Osteoblast (primary cell): ENCODE measurements around the gene RGS19. TPM values are rescaled to one million over a fixed set of nuclear protein-coding genes. Genes with fewer than 3 reads are reported as not detected.
"Not testable (repeated sequence)": the region's sequence is repeated elsewhere in the genome, so short reads cannot be mapped to it uniquely, and the experiment has no call there.

Source experiments
- DNase-seq: peaks from one replicate; pipeline ENCODE4 v3.0.0; 2011; ENCODE audit warnings: low spot score, mixed read lengths; ENCODE audit not compliant: insufficient read length; ENCODE audit errors: missing footprints
- H2AFZ ChIP-seq: 2 replicates; pipeline ENCODE4 v1.6.0; 2011; ENCODE audit warnings: mild to moderate bottlenecking, low read length
- H3K27ac ChIP-seq: 2 replicates; pipeline ENCODE4 v1.5.1; 2011; ENCODE audit warnings: mild to moderate bottlenecking, low read depth, low read length, moderate library complexity
- H3K27me3 ChIP-seq: 2 replicates; pipeline ENCODE4 v1.6.0; 2012; ENCODE audit warnings: mild to moderate bottlenecking, control low read depth, inconsistent platforms, low read length, moderate library complexity; ENCODE audit not compliant: insufficient read depth
- H3K36me3 ChIP-seq: 2 replicates; pipeline ENCODE4 v1.5.1; 2011; ENCODE audit warnings: mild to moderate bottlenecking, low read length, control low read depth, moderate library complexity; ENCODE audit not compliant: insufficient read depth
- H3K4me1 ChIP-seq: 2 replicates; pipeline ENCODE4 v1.5.1; 2011; ENCODE audit warnings: mild to moderate bottlenecking, low read length, control low read depth, moderate library complexity; ENCODE audit not compliant: insufficient read depth
- H3K4me2 ChIP-seq: 2 replicates; pipeline ENCODE4 v1.6.0; 2011; ENCODE audit warnings: mild to moderate bottlenecking, low read length; ENCODE audit not compliant: insufficient read depth
- H3K4me3 ChIP-seq: fragments of 200-600 bp; sonication (generic); 3 replicates; pipeline ENCODE4 v1.5.1; 2012; ENCODE audit warnings: mild to moderate bottlenecking, low read length, inconsistent platforms; ENCODE audit not compliant: insufficient read depth
- H3K79me2 ChIP-seq: 2 replicates; pipeline ENCODE4 v1.6.0; 2012; ENCODE audit warnings: mild to moderate bottlenecking, low read length, control low read depth, inconsistent platforms; ENCODE audit not compliant: insufficient read depth
- H3K9me3 ChIP-seq: 2 replicates; pipeline ENCODE4 v1.5.1; 2011; ENCODE audit warnings: low read depth, low read length, control low read depth
- H4K20me1 ChIP-seq: 2 replicates; pipeline ENCODE4 v1.6.0; 2012; ENCODE audit warnings: mild to moderate bottlenecking, low read length, control low read depth; ENCODE audit not compliant: insufficient read depth
- CTCF ChIP-seq: IDR thresholded peaks from 2 replicates; pipeline ENCODE4 v1.5.1; 2011; ENCODE audit warnings: mild to moderate bottlenecking, low read depth, low read length, moderate library complexity; ENCODE audit errors: extremely low read depth
- total RNA-seq: library from RNA; depleted of rRNA; stranded (reverse); fragments of >200 nt; gene quantifications from 2 replicates; pipeline ENCODE4 v1.2.3, GENCODE V29; 2012

RGS19 gene
- total RNA-seq, 1 donor: 6.9 TPM

GRCh38 chr20:64091770-64092169 lies 12.5 kb upstream of the RGS19 start:
- H3K9me3 ChIP-seq: no peaks in the 10 kb centered on the region
- no peak overlapping the region for H3K27ac ChIP-seq
- H3K4me2 ChIP-seq: no peak overlapping the region
- no peak overlapping the region for H2AFZ ChIP-seq
- H3K36me3 ChIP-seq: no peaks in the 10 kb centered on the region
- no peaks in the 10 kb centered on the region for H3K79me2 ChIP-seq
- no peaks in the 10 kb centered on the region for H3K4me1 ChIP-seq
- H3K27me3 ChIP-seq: peaks cover 2% of the 10 kb centered on the region
- DNase-seq: no peak
- no peak for TF ChIP-seq CTCF
- no peaks in the 10 kb centered on the region for H4K20me1 ChIP-seq
- no peak overlapping the region for H3K4me3 ChIP-seq

DNA sequence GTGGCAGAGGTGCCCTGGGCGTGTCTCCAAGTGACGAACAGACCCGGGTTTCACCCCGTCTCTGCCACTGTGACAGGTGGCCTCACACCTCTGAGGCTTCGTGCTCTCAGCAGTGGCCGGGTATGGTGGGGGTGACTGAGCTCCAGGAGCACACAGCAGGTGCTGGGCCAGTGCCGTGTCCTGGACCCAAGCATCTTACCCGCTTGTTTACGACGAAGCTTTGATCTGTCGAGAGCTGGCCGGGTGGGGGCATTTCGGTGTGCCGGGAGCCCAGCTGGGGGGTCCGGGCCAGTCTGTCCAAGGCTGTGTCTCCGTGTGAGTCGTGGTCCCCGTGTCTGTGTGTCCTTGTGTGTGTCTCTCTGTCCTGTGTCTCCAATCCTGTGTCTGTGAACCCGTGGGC lies 12.0 kb upstream of the RGS19 start:
- H3K4me3 ChIP-seq: no peak overlapping the region
- H4K20me1 ChIP-seq: no peaks in the 10 kb centered on the region
- H3K27ac ChIP-seq: no peak overlapping the region
- H3K36me3 ChIP-seq: no peaks in the 10 kb centered on the region
- no peaks in the 10 kb centered on the region for H3K9me3 ChIP-seq
- no peak for TF ChIP-seq CTCF
- H3K27me3 ChIP-seq: peaks cover 4% of the 10 kb centered on the region
- no peaks in the 10 kb centered on the region for H3K4me1 ChIP-seq
- no peak overlapping the region for H2AFZ ChIP-seq
- H3K79me2 ChIP-seq: no peaks in the 10 kb centered on the region
- H3K4me2 ChIP-seq: no peak overlapping the region
- no peak for DNase-seq

- TF ChIP-seq CTCF: no peak
- Histone ChIP-seq H3K79me2 (no peaks in the 10 kb centered on the region), H4K20me1 (no peaks in the 10 kb centered on the region), H3K36me3 (no peaks in the 10 kb centered on the region), H3K27ac (no peak overlapping the region), H3K9me3 (no peaks in the 10 kb centered on the region), H3K27me3 (peaks cover 15% of the 10 kb centered on the region), H3K4me3 (no peak overlapping the region), H2AFZ (no peak overlapping the region), H3K4me2 (no peak overlapping the region), H3K4me1 (no peaks in the 10 kb centered on the region)
- no peak for DNase-seq
These were observed 10.8 kb upstream of the RGS19 start for GRCh38 chr20:64090165-64090564.

DNA sequence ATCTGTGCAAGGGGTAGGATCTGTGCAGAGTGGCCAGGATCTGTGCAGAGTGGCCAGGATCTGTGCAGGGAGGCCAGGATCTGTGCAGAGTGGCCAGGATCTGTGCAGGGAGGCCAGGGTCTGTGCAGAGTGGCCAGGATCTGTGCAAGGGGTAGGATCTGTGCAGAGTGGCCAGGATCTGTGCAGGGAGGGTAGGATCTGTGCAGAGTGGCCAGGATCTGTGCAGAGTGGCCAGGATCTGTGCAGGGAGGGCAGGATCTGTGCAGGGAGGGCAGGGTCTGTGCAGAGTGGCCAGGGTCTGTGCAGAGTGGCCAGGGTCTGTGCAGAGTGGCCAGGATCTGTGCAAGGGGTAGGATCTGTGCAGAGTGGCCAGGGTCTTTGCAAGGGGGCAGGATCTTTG lies 9.3 kb upstream of the RGS19 start:
- H2AFZ ChIP-seq, H3K79me2 ChIP-seq, H3K4me3 ChIP-seq, H3K36me3 ChIP-seq, DNase-seq, H3K4me2 ChIP-seq, H3K27ac ChIP-seq, H3K9me3 ChIP-seq, H3K4me1 ChIP-seq, H4K20me1 ChIP-seq: not testable (repeated sequence)
- H3K27me3 ChIP-seq: peaks cover 30% of the 10 kb centered on the region

DNA sequence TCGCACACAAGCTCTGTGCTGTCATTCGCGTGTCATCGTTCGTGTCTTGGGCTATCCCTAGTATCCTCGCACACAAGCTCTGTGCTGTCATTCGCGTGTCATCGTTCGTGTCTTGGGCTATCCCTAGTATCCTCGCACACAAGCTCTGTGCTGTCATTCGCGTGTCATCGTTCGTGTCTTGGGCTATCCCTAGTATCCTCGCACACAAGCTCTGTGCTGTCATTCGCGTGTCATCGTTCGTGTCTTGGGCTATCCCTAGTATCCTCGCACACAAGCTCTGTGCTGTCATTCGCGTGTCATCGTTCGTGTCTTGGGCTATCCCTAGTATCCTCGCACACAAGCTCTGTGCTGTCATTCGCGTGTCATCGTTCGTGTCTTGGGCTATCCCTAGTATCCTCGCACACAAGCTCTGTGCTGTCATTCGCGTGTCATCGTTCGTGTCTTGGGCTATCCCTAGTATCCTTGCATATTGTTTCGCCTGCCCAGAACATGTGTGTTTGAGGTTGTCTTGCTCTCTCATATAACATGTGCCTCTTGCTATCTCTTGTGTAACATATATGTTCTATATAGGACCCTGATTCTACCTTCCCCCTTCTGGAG lies 8.0 kb upstream of the RGS19 start:
- H3K36me3 ChIP-seq, H3K9me3 ChIP-seq, H2AFZ ChIP-seq, H4K20me1 ChIP-seq, H3K79me2 ChIP-seq, H3K4me2 ChIP-seq, H3K4me3 ChIP-seq, H3K27ac ChIP-seq, DNase-seq, H3K4me1 ChIP-seq: not testable (repeated sequence)
- H3K27me3 ChIP-seq: peaks cover 35% of the 10 kb centered on the region
